ENCODE results near the gene GLE1. TPM values are rescaled to one million over a fixed set of nuclear protein-coding genes. Genes with fewer than 3 reads are reported as not detected.
"Not testable (repeated sequence)": the region's sequence is repeated elsewhere in the genome, so short reads cannot be mapped to it uniquely, and the experiment has no call there.

The GLE1 gene
- total RNA-seq, 1 experiment from 2014 or later, result 34.1 TPM

- intact Hi-C loops (cut with micrococcal nuclease), result no loop called here
- no peaks in the 10 kb centered on the region for H3K4me1 Mint-ChIP-seq (ENCODE audit: insufficient read depth, unreplicated experiment)
- no TSS peak for BruUV-seq (replicated peaks)
Observed at GRCh38 chr9:128499920-128500319, 4.6 kb upstream of the GLE1 start.

DNA sequence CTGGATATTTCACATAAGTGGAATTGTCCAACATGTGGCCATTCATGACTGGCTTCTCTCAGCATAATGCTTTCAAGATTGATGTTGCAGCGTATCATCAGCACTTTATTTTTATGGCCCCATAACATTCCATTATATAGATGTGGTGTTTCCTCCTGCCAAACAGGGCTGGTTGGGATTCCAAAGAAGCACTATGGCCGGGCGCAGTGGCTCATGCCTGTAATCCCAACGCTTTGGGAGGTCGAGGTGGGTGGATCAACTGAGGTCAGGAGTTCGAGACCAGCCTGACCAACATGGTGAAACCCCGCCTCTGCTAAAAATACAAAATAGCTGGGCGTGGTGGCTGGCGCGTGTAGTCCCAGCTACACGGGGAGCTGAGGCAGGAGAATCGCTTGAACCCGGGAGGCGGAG lies 1.1 kb upstream of the GLE1 start:
- peak overlapping the region; percentile 89 for H3K4me3 Mint-ChIP-seq (ENCODE audit: unreplicated experiment)
- intact Hi-C loops (cut with micrococcal nuclease); BruUV-seq (replicated peaks); H3K9me3 Mint-ChIP-seq (ENCODE audit: unreplicated experiment); DNase-seq (ENCODE audit: unreplicated experiment); H3K27me3 Mint-ChIP-seq (ENCODE audit: insufficient read depth, unreplicated experiment); H3K4me1 Mint-ChIP-seq (ENCODE audit: insufficient read depth, unreplicated experiment): not testable (repeated sequence)
- H3K36me3 Mint-ChIP-seq (ENCODE audit: insufficient read depth, unreplicated experiment), result peaks cover 39% of the 10 kb centered on the region
- ChIA-PET CTCF (interaction anchor here (1.2 kb wide), 1 partner anchor 9 kb away, joined by 4 read pairs; no protein-coding TSS in a partner anchor), POLR2A (interaction anchor here (0.5 to 3.2 kb wide), 3 partner anchors 10 to 50 kb away, joined by 3 to 85 read pairs (median 7); partner anchors contain the start of gene SPTAN1)
- H3K27ac Mint-ChIP-seq (ENCODE audit: low read depth, unreplicated experiment), result peak overlapping the region; percentile 31

More at GRCh38 chr9:128499920-128500319, 4.6 kb upstream of the GLE1 start:
- CTCF ChIA-PET, result no interaction called here
- Mint-ChIP-seq H3K36me3 (ENCODE audit: insufficient read depth, unreplicated experiment) (peaks cover 39% of the 10 kb centered on the region), H3K4me3 (ENCODE audit: unreplicated experiment) (no peak overlapping the region), H3K27ac (ENCODE audit: low read depth, unreplicated experiment) (peak overlapping the region; percentile 20), H3K9me3 (ENCODE audit: unreplicated experiment) (no peaks in the 10 kb centered on the region), H3K27me3 (ENCODE audit: insufficient read depth, unreplicated experiment) (no peaks in the 10 kb centered on the region)
- POLR2A ChIA-PET, result interaction anchor here (0.7 to 0.8 kb wide), 2 partner anchors 61 to 185 kb away, joined by 3 read pairs; no protein-coding TSS in a partner anchor
- DNase-seq (ENCODE audit: unreplicated experiment), result no peak
- TF ChIP-seq, protein P1, sequence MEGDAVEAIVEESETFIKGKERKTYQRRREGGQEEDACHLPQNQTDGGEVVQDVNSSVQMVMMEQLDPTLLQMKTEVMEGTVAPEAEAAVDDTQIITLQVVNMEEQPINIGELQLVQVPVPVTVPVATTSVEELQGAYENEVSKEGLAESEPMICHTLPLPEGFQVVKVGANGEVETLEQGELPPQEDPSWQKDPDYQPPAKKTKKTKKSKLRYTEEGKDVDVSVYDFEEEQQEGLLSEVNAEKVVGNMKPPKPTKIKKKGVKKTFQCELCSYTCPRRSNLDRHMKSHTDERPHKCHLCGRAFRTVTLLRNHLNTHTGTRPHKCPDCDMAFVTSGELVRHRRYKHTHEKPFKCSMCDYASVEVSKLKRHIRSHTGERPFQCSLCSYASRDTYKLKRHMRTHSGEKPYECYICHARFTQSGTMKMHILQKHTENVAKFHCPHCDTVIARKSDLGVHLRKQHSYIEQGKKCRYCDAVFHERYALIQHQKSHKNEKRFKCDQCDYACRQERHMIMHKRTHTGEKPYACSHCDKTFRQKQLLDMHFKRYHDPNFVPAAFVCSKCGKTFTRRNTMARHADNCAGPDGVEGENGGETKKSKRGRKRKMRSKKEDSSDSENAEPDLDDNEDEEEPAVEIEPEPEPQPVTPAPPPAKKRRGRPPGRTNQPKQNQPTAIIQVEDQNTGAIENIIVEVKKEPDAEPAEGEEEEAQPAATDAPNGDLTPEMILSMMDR (IDR thresholded peaks at IDR 0.05; ENCODE audit: unreplicated experiment), result no peak

- intact Hi-C loops (cut with micrococcal nuclease), result loop anchor here (1.0 to 2.0 kb wide), 2 partner anchors 51 to 142 kb away; no protein-coding TSS in a partner anchor
- peaks cover 40% of the 10 kb centered on the region for H3K36me3 Mint-ChIP-seq (ENCODE audit: insufficient read depth, unreplicated experiment)
- no peaks in the 10 kb centered on the region for H3K9me3 Mint-ChIP-seq (ENCODE audit: unreplicated experiment)
- no peak for DNase-seq (ENCODE audit: unreplicated experiment)
- H3K4me1 Mint-ChIP-seq (ENCODE audit: insufficient read depth, unreplicated experiment), result no peaks in the 10 kb centered on the region
- H3K4me3 Mint-ChIP-seq (ENCODE audit: unreplicated experiment), result peak overlapping the region; percentile 89
- peak overlapping the region; percentile 84 for H3K27ac Mint-ChIP-seq (ENCODE audit: low read depth, unreplicated experiment)
- ChIA-PET POLR2A (interaction anchor here (0.5 to 3.2 kb wide), 4 partner anchors 9 to 49 kb away, joined by 3 to 85 read pairs (median 11); partner anchors contain the start of genes ODF2 and SPTAN1), CTCF (interaction anchor here (1.2 kb wide), 1 partner anchor 9 kb away, joined by 4 read pairs; no protein-coding TSS in a partner anchor)
- H3K27me3 Mint-ChIP-seq (ENCODE audit: insufficient read depth, unreplicated experiment), result no peaks in the 10 kb centered on the region
- TF ChIP-seq, protein P1 (IDR thresholded peaks at IDR 0.05; ENCODE audit: unreplicated experiment), result no peak
- no TSS peak for BruUV-seq (replicated peaks)
Observed at GRCh38 chr9:128503870-128504269, 649 bp upstream of the GLE1 start.

- POLR2A ChIA-PET, result interaction anchor here (0.6 to 3.2 kb wide), 27 partner anchors 8 to 696 kb away, joined by 3 to 85 read pairs (median 4); partner anchors contain the start of genes KYAT1, LRRC8A, ODF2 and SPTAN1
- BruUV-seq (replicated peaks), result no TSS peak
- TF ChIP-seq, protein P1 (IDR thresholded peaks at IDR 0.05; ENCODE audit: unreplicated experiment), result no peak
Observed at GRCh38 chr9:128505414-128505765, 871 bp downstream of the GLE1 start.

GRCh38 chr9:128505906-128506305 lies 1.4 kb downstream of the GLE1 start:
- ChIA-PET CTCF (interaction anchor here (0.7 kb wide), 1 partner anchor 522 kb away, joined by 4 read pairs; the partner anchor contains the start of gene SH3GLB2), POLR2A (interaction anchor here (0.7 to 3.2 kb wide), 10 partner anchors 10 to 695 kb away, joined by 3 to 85 read pairs (median 6); partner anchors contain the start of gene SPTAN1)
- H3K9me3 Mint-ChIP-seq (ENCODE audit: unreplicated experiment); H3K27me3 Mint-ChIP-seq (ENCODE audit: insufficient read depth, unreplicated experiment); DNase-seq (ENCODE audit: unreplicated experiment); H3K4me1 Mint-ChIP-seq (ENCODE audit: insufficient read depth, unreplicated experiment); BruUV-seq (replicated peaks): not testable (repeated sequence)
- peaks cover 48% of the 10 kb centered on the region for H3K36me3 Mint-ChIP-seq (ENCODE audit: insufficient read depth, unreplicated experiment)
- peak overlapping the region; percentile 89 for H3K4me3 Mint-ChIP-seq (ENCODE audit: unreplicated experiment)
- peak overlapping the region; percentile 84 for H3K27ac Mint-ChIP-seq (ENCODE audit: low read depth, unreplicated experiment)
- intact Hi-C loops (cut with micrococcal nuclease), result loop anchor here (2.0 kb wide), 1 partner anchor 49 kb away; no protein-coding TSS in a partner anchor

More at GRCh38 chr9:128505414-128505765, 871 bp downstream of the GLE1 start:
- no peaks in the 10 kb centered on the region for H3K4me1 Mint-ChIP-seq (ENCODE audit: insufficient read depth, unreplicated experiment)
- intact Hi-C loops (cut with micrococcal nuclease), result loop anchor here (2.0 kb wide), 1 partner anchor 49 kb away; no protein-coding TSS in a partner anchor
- no peaks in the 10 kb centered on the region for H3K27me3 Mint-ChIP-seq (ENCODE audit: insufficient read depth, unreplicated experiment)
- H3K4me3 Mint-ChIP-seq (ENCODE audit: unreplicated experiment), result peak overlapping the region; percentile 89
- H3K27ac Mint-ChIP-seq (ENCODE audit: low read depth, unreplicated experiment), result peak overlapping the region; percentile 84
- CTCF ChIA-PET, result interaction anchor here (0.7 to 0.8 kb wide), 3 partner anchors 67 to 143 kb away, joined by 3 to 5 read pairs (median 3); no protein-coding TSS in a partner anchor
- no peak for DNase-seq (ENCODE audit: unreplicated experiment)
- H3K9me3 Mint-ChIP-seq (ENCODE audit: unreplicated experiment), result no peaks in the 10 kb centered on the region
- H3K36me3 Mint-ChIP-seq (ENCODE audit: insufficient read depth, unreplicated experiment), result peaks cover 44% of the 10 kb centered on the region
